ENCODE data around the gene MLYCD. TPM values are rescaled to one million over a fixed set of nuclear protein-coding genes. Genes with fewer than 3 reads are reported as not detected.

MLYCD gene
- total and polyA plus RNA-seq, 2 experiments from 2014 or later = 3.2 to 7.2 TPM

- TF ChIP-seq ZNF462 (CRISPR knock-in tag; IDR thresholded peaks at IDR 0.05) (no peak), EZH2phosphoT487 (IDR thresholded peaks at IDR 0.05; ENCODE audit: unreplicated experiment) (no peak)
These were observed 18.5 kb downstream of the MLYCD start (continued) for GRCh38 chr16:83917152-83918120.

DNA sequence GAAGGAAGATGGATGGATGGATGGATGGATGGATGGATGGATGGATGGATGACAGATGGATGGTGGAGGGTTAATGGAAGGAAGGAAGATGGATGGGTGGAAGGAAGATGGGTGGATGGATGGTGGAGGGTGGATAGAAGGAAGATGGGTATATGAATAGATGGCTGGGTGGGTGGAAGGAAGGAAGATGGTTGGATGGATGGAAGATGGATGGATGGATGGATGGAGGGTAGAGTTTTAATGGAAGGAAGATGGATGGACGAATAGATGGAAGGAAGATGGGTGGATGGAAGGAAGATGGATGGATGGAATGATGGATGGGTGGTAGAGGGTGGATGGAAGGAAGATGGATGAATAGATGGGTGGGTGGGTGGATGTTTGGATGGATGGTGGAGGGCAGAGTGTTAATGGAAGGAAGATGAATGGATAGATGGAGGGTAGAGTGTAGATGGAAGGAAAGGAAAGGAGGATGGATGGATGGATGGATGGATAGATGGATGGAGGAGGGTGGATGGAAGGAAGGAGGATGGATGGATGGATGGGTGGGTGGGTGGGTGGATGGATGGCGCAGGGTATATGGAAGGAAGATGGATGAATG, 22.1 kb downstream of the MLYCD start:
- no peaks in the 10 kb centered on the region for H3K79me2 ChIP-seq (replicated peaks; ENCODE audit: insufficient read depth)
- Mint-ChIP-seq H3K27ac (no peak overlapping the region), H3K27me3 (ENCODE audit: insufficient read depth, low read depth, poor library complexity) (peaks cover 24% of the 10 kb centered on the region), H3K9me3 (peaks cover 17% of the 10 kb centered on the region), H3K4me1 (peaks cover 11% of the 10 kb centered on the region), H3K4me3 (no peak overlapping the region), H3K36me3 (ENCODE audit: low read depth) (peaks cover 52% of the 10 kb centered on the region)
- H3K4me3 ChIP-seq = no peak overlapping the region
- DNase-seq (ENCODE audit: low spot score) (no peak), ATAC-seq (no peak)
- H3F3A ChIP-seq (replicated peaks; ENCODE audit: low read depth) = peaks cover 12% of the 10 kb centered on the region; the same call in 1 of the 2 replicates
- H3K27ac ChIP-seq (ENCODE audit: low read depth) = no peak overlapping the region
- no peak overlapping the region for H3K4me2 ChIP-seq
- no peak overlapping the region for H2AFZ ChIP-seq
- H3K36me3 ChIP-seq (ENCODE audit: insufficient read depth) = 0 out of 2 replicates have a peak, but pooled peaks cover 1% of the 10 kb centered on the region
- no peaks in the 10 kb centered on the region for H3K4me1 ChIP-seq (ENCODE audit: insufficient read depth)
- no peaks in the 10 kb centered on the region for H3K27me3 ChIP-seq (ENCODE audit: insufficient read depth)
- H4K20me1 ChIP-seq (replicated peaks; ENCODE audit: insufficient read depth) = no peaks in the 10 kb centered on the region; the same call in 1 of the 2 replicates
- no peaks in the 10 kb centered on the region for H3K9me2 ChIP-seq (ENCODE audit: insufficient read depth)
- TF ChIP-seq STAT1 (IDR thresholded peaks at IDR 0.05; ENCODE audit: unreplicated experiment) (no peak), NANOG (IDR thresholded peaks at IDR 0.05; ENCODE audit: borderline replicate concordance) (no peak), CTCF (conservative IDR thresholded peaks at IDR 0.05; ENCODE audit: low read depth in 2 of 2) (no peak), POLR2AphosphoS5 (IDR thresholded peaks at IDR 0.05; ENCODE audit: low read depth) (no peak), ZNF331 (CRISPR knock-in tag; IDR thresholded peaks at IDR 0.05; ENCODE audit: low read depth) (no peak), EZH2phosphoT487 (IDR thresholded peaks at IDR 0.05; ENCODE audit: unreplicated experiment) (no peak), CREB1 (CRISPR knock-in tag; IDR thresholded peaks at IDR 0.05; ENCODE audit: low read depth) (no peak), REST (IDR thresholded peaks at IDR 0.05; ENCODE audit: unreplicated experiment) (no peak)
- TF ChIP-seq, protein P1, sequence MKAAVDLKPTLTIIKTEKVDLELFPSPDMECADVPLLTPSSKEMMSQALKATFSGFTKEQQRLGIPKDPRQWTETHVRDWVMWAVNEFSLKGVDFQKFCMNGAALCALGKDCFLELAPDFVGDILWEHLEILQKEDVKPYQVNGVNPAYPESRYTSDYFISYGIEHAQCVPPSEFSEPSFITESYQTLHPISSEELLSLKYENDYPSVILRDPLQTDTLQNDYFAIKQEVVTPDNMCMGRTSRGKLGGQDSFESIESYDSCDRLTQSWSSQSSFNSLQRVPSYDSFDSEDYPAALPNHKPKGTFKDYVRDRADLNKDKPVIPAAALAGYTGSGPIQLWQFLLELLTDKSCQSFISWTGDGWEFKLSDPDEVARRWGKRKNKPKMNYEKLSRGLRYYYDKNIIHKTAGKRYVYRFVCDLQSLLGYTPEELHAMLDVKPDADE (IDR thresholded peaks at IDR 0.05) = no peak

All from GM23338 (cell line).